A673 (cell line): ENCODE measurements around the gene CCDC57. TPM values are rescaled to one million over a fixed set of nuclear protein-coding genes. Genes with fewer than 3 reads are reported as not detected.

Source experiments
- BruUV-seq: library from RNA; stranded (reverse); fragments of 400-500 nt; replicated peaks from 2 replicates; lab custom pipeline; 2021; lab: Mats Ljungman, UMichigan
- CTCF ChIA-PET: fragments of 300-600 bp; sonication (Branson Sonifier 250); formaldehyde crosslinking; loops from one replicate; lab custom pipeline; 2022; ENCODE audit warnings: antibody characterized with exemption; lab: Charles Lee
- POLR2A ChIA-PET: fragments of 300-600 bp; sonication (Branson Sonifier 250); formaldehyde crosslinking; loops from one replicate; lab custom pipeline; 2022; ENCODE audit warnings: antibody characterized with exemption; ENCODE audit not compliant: low non-redundant PET; lab: Charles Lee
- DNase-seq: peaks from one replicate; pipeline ENCODE4 v3.0.0-alpha.2; 2015; ENCODE audit warnings: low spot score
- H3K27ac ChIP-seq: fragments of 200-600 bp; sonication (generic); 2 replicates; pipeline ENCODE4 v1.5.1; 2016; ENCODE audit warnings: mixed run types, low read depth, mild to moderate bottlenecking, mixed read lengths, antibody characterized with exemption, low read length; ENCODE audit not compliant: poor library complexity, severe bottlenecking
- H3K27me3 ChIP-seq: fragments of 200-600 bp; sonication (generic); replicated peaks from 2 replicates; pipeline ENCODE4 v1.6.1; 2017; ENCODE audit warnings: mixed run types, low read depth, mild to moderate bottlenecking, mixed read lengths, antibody characterized with exemption, low read length; ENCODE audit not compliant: insufficient read depth, poor library complexity
- H3K36me3 ChIP-seq: fragments of 200-600 bp; sonication (generic); 2 replicates; pipeline ENCODE4 v1.6.1; 2016; ENCODE audit warnings: mixed run types, mild to moderate bottlenecking, mixed read lengths, antibody characterized with exemption, low read length; ENCODE audit not compliant: insufficient read depth, poor library complexity, severe bottlenecking
- H3K4me1 ChIP-seq: fragments of 200-600 bp; sonication (generic); 2 replicates; pipeline ENCODE4 v1.6.1; 2017; ENCODE audit warnings: mixed run types, mild to moderate bottlenecking, mixed read lengths, antibody characterized with exemption, low read length; ENCODE audit not compliant: insufficient read depth, poor library complexity, severe bottlenecking
- H3K4me3 ChIP-seq: fragments of 200-600 bp; sonication (generic); 2 replicates; pipeline ENCODE4 v1.5.1; 2016; ENCODE audit warnings: low read depth, mixed run types, mild to moderate bottlenecking, mixed read lengths, low read length; ENCODE audit not compliant: poor library complexity, severe bottlenecking
- H3K9me3 ChIP-seq: fragments of 200-600 bp; sonication (generic); 2 replicates; pipeline ENCODE4 v1.6.1; 2016; ENCODE audit warnings: mixed run types, low read depth, mild to moderate bottlenecking, mixed read lengths, antibody characterized with exemption, low read length; ENCODE audit not compliant: poor library complexity, severe bottlenecking
- CTCF ChIP-seq: fragments of 300-800, 200-600 bp; sonication (generic); conservative IDR thresholded peaks from 2 replicates; pipeline ENCODE4 v1.5.1; 2017; ENCODE audit warnings: low read depth, mild to moderate bottlenecking, antibody characterized with exemption, low read length, moderate library complexity, mixed read lengths
- EZH2 ChIP-seq: fragments of 200-600 bp; sonication (generic); IDR thresholded peaks from 2 replicates; pipeline ENCODE4 v1.6.1; 2017; ENCODE audit warnings: borderline replicate concordance, low read depth, mild to moderate bottlenecking, mixed read lengths, antibody characterized with exemption, low read length; ENCODE audit not compliant: poor library complexity, severe bottlenecking
- intact Hi-C: fragments of 100-400 bp; cut with micrococcal nuclease; formaldehyde crosslinking; loops from one replicate; pipeline ENCODE4 v1.10.0; 2022; ENCODE audit not compliant: unreplicated experiment
- total RNA-seq: library from RNA; stranded (reverse); gene quantifications from 2 replicates; pipeline ENCODE4 v1.2.3, GENCODE V29; 2021

Gene CCDC57
- total RNA-seq, 1 experiment from 2014 or later, result 43.6 TPM

GRCh38 chr17:82153295-82153691 is 59.3 kb downstream of the CCDC57 start:
- H3K4me1 ChIP-seq, result no peaks in the 10 kb centered on the region
- no peak for TF ChIP-seq EZH2
- no peak for TF ChIP-seq CTCF
- no peaks in the 10 kb centered on the region for H3K36me3 ChIP-seq
- no peak overlapping the region for H3K4me3 ChIP-seq
- no peak overlapping the region for H3K27ac ChIP-seq
- no peaks in the 10 kb centered on the region for H3K27me3 ChIP-seq
- intact Hi-C loops, result loop anchor here (5.0 kb wide), 1 partner anchor 121 kb away; the partner anchor contains the start of gene RAC3
- H3K9me3 ChIP-seq, result no peaks in the 10 kb centered on the region
- CTCF ChIA-PET, result interaction anchor here (2.5 kb wide), 1 partner anchor 122 kb away, joined by 19 read pairs; the partner anchor contains the start of gene RAC3
- POLR2A ChIA-PET, result no interaction called here
- no peak for DNase-seq
- no TSS peak for BruUV-seq

- Histone ChIP-seq H3K36me3 (no peaks in the 10 kb centered on the region), H3K9me3 (no peaks in the 10 kb centered on the region), H3K27me3 (no peaks in the 10 kb centered on the region), H3K4me3 (no peak overlapping the region), H3K27ac (no peak overlapping the region), H3K4me1 (no peaks in the 10 kb centered on the region)
- no peak for TF ChIP-seq EZH2
- no peak for TF ChIP-seq CTCF
- ChIA-PET POLR2A (no interaction called here), CTCF (no interaction called here)
- DNase-seq, result no peak
- intact Hi-C loops, result loop anchor here (5.0 kb wide), 1 partner anchor 120 kb away; the partner anchor contains the start of gene RAC3
- no TSS peak for BruUV-seq
Observed at GRCh38 chr17:82152556-82153294, 59.9 kb downstream of the CCDC57 start.

GRCh38 chr17:82152114-82152513 is 60.5 kb downstream of the CCDC57 start:
- intact Hi-C loops, result loop anchor here (5.0 kb wide), 1 partner anchor 120 kb away; the partner anchor contains the start of gene RAC3
- Histone ChIP-seq H3K9me3 (no peaks in the 10 kb centered on the region), H3K4me1 (no peaks in the 10 kb centered on the region), H3K27me3 (no peaks in the 10 kb centered on the region), H3K36me3 (no peaks in the 10 kb centered on the region), H3K4me3 (no peak overlapping the region), H3K27ac (no peak overlapping the region)
- TF ChIP-seq EZH2 (no peak), CTCF (no peak)
- ChIA-PET POLR2A (no interaction called here), CTCF (no interaction called here)
- no peak for DNase-seq
- no TSS peak for BruUV-seq
